Measurements from ENCODE around the gene OR52E2.

OR52E2 gene

GRCh38 chr11:5021996-5022395 is 37.4 kb downstream of the OR52E2 start:
- Histone ChIP-seq H3K27ac (ENCODE audit: low read length) (no peak overlapping the region), H3K9me3 (ENCODE audit: control insufficient read depth in 2 of 2, low read length in 2 of 2) (peaks cover 3 to 9% of the 10 kb centered on the region in 2 donors), H3K4me1 (ENCODE audit: control insufficient read depth, insufficient read depth, low read length) (no peaks in the 10 kb centered on the region), H3K9ac (ENCODE audit: low read length in 2 of 2) (no peak overlapping the region), H3K4me3 (ENCODE audit: low read length in 2 of 2) (no peak overlapping the region), H3K36me3 (ENCODE audit: control insufficient read depth in 2 of 2, insufficient read depth in 2 of 2, low read length in 2 of 2) (no peaks in the 10 kb centered on the region), H3K27me3 (ENCODE audit: control insufficient read depth in 1 of 2, insufficient read depth in 2 of 2, low read length in 2 of 2) (no peaks in the 10 kb centered on the region)

- no peaks in the 10 kb centered on the region for H3K9me3 ChIP-seq (ENCODE audit: control insufficient read depth in 2 of 2, low read length in 2 of 2)
- no peaks in the 10 kb centered on the region for H3K27me3 ChIP-seq (ENCODE audit: control insufficient read depth in 1 of 2, insufficient read depth in 2 of 2, low read length in 2 of 2)
- H3K27ac ChIP-seq (ENCODE audit: low read length): no peak overlapping the region
- no peak overlapping the region for H3K9ac ChIP-seq (ENCODE audit: low read length in 2 of 2)
- H3K4me1 ChIP-seq (ENCODE audit: control insufficient read depth, insufficient read depth, low read length): no peaks in the 10 kb centered on the region
- H3K4me3 ChIP-seq (ENCODE audit: low read length in 2 of 2): no peak overlapping the region
- no peaks in the 10 kb centered on the region for H3K36me3 ChIP-seq (ENCODE audit: control insufficient read depth in 2 of 2, insufficient read depth in 2 of 2, low read length in 2 of 2)
Measured at GRCh38 chr11:5013012-5013411, 46.4 kb downstream of the OR52E2 start.

GRCh38 chr11:5011254-5011653 is 48.2 kb downstream of the OR52E2 start:
- no peak overlapping the region for H3K27ac ChIP-seq (ENCODE audit: low read length)
- H3K36me3 ChIP-seq (ENCODE audit: control insufficient read depth in 2 of 2, insufficient read depth in 2 of 2, low read length in 2 of 2): no peaks in the 10 kb centered on the region
- no peak overlapping the region for H3K9ac ChIP-seq (ENCODE audit: low read length in 2 of 2)
- no peaks in the 10 kb centered on the region for H3K4me1 ChIP-seq (ENCODE audit: control insufficient read depth, insufficient read depth, low read length)
- H3K27me3 ChIP-seq (ENCODE audit: control insufficient read depth in 1 of 2, insufficient read depth in 2 of 2, low read length in 2 of 2): no peaks in the 10 kb centered on the region
- no peak overlapping the region for H3K4me3 ChIP-seq (ENCODE audit: low read length in 2 of 2)
- no peaks in the 10 kb centered on the region for H3K9me3 ChIP-seq (ENCODE audit: control insufficient read depth in 2 of 2, low read length in 2 of 2)

All from stomach smooth muscle (tissue), 2 donors.